HG03064 (cell line): ENCODE data around the gene MKNK1.

ENCODE experiments used
- ATAC-seq: cut with Tn5 transposase; IDR thresholded peaks from one replicate; pipeline ENCODE4 v1.9.1; 2021; ENCODE audit warnings: low read depth; ENCODE audit not compliant: unreplicated experiment

The MKNK1 gene

DNA sequence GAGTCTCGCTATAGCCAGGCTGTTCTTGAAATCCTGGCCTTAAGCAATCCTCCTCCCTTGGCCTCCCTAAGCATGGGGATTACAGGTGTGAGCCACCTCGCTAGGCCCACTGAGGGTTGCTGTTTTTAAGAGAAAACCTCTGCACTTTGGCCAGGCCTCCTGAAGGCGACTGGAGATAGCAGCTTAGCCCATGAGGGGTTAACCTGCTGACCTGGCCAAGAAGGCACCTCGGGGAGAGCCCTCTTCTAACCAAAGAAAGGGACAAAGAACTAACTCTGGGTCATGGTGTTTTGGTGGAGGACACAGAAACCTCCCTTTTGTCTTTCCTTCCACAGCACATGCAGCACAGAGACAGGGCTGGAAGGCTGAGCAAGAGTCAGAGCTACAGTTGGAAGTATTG, 35.0 kb downstream of the MKNK1 start:
- ATAC-seq = no peak

DNA sequence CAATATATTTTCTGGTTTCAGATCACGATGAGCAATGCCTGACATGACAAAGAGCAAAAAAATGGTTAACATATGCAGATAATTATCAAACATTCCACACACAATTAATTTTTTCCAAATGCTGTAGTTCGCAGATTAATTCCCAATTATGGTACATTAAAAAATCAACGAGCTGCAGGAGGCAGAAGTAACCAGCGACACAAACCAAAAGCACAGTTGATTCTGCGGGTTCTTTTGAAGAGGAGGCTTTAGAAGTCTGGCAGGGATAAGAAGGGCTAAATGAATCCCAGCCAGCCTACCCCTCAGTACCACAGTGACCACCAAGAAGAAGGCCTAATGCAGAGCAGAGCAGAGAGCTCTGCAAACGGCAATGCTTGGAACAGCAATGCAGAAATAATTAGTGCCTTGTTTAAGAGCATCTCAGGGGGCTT, 35.6 kb downstream of the MKNK1 start:
- no peak for ATAC-seq

DNA sequence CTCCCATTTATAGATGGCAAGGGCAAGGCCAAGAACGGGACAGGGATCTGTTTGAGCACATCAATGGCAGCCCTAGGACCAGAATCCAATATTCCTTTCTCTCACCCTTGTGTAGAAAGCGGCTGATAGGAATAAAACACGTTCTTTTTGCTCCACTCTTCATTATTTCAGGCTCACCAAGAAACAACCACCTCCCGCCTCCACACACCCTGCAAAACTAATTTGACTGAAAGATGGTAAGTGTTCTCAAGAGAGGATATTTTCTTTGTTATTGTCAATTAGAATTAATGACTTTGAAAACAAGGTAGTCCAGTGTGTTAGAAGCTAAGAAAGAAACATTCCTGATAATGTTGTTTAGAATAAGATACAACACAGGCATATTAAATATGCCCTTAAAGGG, 40.7 kb downstream of the MKNK1 start:
- no peak for ATAC-seq

DNA sequence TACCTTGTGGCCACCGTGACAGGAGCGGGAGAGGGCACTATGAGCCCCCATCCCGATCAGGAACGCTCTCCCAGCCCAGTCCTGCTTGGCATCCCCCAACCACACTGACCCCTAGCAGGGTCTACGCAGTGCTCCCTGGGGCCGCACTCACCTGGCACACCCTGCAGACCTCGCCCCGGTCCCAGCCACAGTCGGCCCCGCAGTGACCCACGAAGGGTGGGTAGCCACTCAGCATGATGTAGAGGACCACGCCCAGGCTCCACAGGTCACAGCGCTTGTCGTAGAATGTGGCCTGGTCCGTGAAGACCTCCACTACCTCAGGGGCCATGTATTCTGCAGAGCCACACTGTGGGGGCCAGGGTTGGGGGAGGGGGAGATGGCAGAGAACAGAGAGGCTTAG, 41.6 kb downstream of the MKNK1 start:
- no peak for ATAC-seq

DNA sequence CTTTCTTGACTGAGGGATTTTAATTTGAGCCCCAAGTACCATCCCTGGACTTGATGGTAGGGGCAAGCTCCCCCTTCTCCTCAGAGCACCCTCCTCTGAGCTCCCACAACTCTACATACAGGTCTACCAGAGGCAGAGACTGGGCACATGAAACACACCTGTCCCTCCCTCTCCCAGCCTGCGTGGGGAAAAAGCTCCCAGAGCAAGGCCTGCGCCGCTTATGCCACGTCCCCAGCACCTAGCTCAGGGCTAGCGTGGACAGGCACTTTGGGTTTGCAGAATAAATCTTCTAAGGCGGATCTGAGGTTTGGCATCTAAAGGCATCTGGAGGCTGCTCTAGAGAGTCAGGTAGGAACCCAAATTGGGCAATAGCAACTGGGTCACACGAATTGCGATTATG, 45.1 kb downstream of the MKNK1 start:
- ATAC-seq = no peak

DNA sequence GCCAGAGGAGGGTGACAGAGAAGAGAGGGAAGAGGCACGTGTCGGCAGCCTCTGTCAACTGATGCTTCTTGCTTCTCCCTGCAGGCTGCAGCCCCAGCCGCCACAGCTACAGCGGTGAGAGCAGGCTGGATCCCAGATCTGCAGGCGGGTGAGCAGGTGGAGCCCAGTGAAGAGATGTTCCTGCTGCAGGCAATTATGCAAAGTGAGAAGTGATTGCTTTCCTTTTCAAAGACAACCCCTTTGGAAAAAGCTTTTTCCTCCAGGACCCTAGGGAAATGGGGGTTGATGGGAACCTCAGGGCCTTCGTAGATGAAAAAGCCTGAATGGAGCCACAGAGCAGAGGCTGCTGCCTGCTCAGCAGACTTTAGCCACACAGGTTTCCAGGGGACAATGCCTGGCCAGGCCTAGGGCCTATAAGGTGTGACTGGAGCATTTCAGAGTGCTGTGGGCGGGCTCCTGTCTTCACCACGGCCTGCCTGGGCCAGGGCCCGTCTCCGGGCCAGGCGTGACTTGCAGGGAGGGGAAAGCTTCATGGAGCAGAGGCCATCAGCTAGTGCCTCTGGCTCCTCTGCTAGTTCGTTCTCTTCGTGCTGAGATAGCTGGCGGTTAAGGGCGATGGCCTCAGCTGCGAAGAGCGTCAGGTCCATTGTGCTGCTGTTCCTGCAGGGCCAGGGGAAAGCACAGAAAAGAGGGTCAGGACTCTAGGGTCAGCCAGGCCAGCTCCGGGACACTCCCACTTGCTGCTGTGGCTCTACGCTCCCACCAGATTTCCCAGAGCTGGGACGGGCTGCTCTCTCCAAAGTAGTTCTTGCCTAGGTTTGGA, 45.7 kb downstream of the MKNK1 start:
- ATAC-seq = no peak

DNA sequence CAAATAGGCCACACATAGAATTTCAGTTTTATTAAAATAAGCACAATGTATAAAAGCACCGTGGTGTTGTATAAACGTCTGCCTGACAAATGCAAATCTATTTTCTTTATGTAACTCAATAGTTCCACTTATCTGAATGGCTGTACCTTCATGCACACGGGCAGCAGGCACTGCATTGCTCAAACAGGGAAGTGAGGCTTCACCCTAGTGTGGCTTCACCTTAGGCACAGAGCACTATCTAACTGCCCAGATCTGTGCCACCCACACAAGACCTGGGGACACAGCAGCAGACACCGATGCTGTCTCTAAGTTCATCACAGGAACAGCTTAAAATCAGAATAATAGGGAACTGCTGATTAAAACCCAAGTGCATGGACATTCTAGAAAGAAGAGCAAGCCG, 46.7 kb downstream of the MKNK1 start:
- ATAC-seq = no peak

DNA sequence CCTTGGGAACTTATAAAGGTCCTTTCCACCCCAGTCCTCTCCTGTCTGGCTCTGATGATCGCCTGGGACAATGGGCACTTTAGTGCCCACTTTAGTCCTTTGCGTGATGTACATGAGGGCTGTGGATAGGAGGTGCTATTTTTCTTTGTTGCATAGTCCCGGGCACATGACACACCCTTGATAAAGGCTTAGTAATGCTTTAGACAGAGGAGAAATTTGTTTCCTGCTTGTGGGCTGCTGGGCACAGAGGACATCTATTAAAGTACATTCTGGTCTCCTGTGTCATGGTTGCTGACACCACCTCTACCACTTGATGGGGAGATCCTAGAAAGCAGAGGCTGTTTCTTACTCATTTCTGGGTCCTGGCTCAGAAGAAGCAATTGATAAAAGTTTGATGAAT, 47.2 kb downstream of the MKNK1 start:
- ATAC-seq = no peak

DNA sequence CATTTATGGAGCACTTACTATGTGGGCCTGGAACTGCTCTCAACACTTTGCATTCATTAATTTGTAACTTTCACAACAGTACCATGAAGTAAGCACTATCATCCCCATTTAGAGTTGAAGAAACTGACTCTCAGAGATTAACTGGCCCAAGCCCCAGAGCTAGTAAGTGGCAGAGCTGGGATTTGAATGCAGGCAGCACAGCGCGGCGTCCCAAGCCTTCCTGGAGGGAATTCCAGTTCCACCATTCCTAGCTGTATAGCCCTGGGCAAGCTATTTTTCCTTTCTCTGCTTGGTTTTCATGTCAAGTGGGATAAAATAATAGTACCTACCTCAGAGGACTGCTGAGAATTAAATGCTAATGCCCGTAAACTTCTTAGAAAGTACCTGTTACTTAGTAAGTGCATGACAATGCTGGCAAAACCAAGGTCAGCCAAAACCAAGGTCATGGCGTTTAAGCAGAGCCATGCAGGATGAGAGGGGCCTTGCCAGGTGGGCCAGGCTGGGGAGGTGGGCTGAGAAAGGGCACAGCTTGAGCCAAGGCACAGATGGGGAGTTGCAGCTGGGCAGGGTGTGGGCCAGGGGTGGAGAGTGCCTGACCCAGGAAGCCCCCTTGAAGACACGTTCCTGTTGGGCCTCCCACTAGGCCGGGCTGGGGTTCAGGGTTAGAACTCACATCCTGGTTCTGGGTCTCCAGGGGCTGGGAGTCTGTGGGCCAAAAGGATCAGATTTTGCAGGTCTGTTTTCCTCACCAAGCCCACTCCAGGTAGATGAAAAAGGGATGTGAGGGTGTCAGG, 48.0 kb downstream of the MKNK1 start:
- ATAC-seq = no peak

DNA sequence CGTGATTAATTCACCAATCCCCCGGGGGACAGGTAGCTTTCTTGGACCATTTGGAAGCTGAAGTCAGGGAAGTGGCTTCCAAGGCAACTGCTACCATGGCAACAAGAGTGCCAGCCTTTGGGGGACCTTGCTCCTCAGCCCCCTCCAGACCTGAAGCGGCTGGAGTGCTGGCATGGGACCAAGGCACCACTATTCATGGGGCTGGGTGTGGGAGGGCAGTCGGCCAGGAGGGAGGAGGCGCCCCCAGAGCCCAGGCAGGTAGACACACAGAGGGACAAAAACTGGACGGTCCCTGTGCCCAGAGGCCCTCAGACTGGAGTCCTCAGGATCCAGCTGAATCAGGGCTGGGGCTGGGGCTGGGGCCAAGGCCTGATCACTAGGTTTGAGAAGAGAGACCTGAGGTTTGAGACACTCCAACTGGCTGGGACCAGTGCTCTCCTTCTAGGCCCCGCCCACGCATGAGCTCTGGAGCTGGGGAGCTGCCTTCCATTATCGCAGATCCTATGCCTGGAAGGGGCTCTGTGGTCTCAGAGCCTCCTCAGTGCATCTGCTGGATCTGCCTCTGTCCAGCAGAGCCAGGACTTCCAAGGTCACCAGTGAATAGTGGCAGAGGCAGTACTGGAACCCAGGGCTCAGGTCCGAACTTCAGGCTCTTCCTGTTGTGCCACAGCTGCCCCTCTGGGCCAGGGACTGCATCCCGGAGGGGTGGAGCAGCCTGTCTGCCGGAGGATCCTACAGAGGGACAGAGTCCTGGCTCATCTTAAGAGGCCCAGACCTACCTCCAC, 49.3 kb downstream of the MKNK1 start:
- no peak for ATAC-seq

DNA sequence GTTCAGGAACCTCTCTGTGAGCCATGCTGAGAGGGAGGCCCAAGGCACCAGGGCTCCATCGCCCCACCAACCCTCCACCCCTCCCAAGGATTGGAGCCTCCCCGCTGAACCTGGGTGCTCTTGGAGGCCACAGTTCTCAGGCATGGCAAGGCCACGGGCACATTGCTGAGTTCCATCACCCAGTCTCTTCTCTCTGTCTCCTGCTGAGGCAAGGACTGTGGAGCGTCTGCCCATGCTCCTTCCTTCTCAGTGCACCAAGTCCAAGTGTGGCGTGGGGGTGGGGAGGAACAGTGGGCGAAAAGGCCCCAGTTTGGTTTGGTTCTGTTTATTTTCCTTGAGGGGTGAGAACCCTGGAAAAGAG, 49.9 kb downstream of the MKNK1 start:
- ATAC-seq = no peak

DNA sequence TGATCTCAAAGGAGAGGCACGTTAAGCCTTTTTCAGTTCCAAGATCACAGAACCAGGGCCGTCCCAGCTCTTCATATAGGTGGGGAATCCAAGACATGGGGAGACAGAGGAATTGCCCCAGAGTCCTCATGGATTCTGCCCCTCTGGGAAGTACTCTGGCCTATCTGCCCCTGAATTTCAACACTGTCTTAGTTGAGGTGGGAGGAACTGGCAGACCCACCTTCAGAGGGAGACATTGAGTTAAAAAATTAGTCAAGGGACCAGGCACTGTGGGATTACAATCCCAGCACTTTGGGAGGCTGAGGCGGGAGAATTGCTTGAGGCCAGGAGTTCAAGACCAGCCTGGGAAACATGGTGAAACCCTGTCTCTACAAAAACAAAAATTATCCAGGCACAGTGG, 50.6 kb downstream of the MKNK1 start:
- ATAC-seq = no peak

DNA sequence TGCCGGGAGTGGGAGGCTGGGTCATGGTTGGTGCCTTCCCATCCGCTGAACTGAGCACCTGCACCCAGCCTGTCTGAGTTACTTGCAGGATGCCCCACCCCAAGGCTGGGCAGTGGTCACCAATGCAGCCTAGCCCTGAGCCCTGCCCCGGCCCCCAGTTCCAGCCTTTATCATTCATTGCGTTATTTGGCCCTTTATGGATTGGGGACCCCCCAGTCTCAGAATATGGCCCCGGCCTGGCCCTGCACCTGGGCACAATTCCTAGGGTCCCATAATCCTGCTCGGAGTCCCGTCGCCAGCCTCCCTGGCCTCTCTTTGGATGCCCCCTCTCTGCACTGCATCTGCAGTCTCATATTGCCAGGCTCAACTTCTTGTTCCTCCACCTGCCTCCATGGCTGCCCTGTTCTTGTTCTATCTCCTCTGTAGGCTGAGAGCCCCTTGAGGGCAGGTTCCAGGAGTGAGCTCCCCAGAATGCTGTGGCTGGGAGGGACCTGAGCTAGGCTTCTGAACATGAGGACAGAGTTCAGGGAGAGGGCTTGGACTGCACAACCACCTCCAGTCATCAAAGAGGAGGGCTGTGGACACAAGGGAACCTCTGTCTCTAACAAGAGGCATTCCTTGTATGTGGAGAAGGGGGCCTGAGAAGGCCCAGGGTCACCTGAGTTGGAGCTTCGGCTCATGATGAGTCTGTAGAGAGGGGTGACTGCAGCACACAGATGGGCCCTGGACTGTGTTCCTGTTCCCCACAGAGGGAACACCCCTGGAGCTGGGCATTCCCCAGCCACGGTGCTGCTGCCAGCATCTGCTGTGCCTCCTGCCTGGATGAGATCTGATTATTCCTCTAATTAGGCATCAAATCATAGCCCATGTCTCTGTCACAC, 51.5 kb downstream of the MKNK1 start:
- ATAC-seq = no peak

DNA sequence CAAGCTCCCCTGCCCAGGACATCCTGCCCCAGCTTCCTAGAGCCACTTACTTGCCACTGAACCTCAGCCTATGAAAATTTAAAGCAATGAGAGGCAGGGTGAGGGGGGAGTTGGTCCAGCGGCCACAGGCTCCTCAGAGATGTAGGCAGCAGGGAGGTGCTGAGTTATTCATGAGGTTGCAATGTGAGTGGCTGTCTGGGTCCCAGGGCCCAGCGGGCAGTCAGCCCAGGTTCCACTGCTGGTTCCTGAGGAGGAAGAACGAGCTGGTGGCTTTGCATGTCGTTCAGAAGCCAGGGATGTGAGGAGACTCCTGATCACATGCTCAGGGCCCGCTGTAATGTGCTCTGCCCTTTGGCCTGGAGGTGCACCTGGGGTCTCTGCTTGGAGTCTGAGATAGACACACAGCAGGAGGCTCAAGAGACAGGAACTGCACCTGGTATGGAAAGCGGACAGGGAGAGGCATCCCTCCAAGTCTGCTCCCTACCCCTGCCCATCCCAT, 52.4 kb downstream of the MKNK1 start, which contains the start of gene KNCN:
KNCN (minus strand) TSS at position 51 of the 499 bp plus-strand sequence. CDS start 432 bp downstream, outside the sequence.
- no peak for ATAC-seq

DNA sequence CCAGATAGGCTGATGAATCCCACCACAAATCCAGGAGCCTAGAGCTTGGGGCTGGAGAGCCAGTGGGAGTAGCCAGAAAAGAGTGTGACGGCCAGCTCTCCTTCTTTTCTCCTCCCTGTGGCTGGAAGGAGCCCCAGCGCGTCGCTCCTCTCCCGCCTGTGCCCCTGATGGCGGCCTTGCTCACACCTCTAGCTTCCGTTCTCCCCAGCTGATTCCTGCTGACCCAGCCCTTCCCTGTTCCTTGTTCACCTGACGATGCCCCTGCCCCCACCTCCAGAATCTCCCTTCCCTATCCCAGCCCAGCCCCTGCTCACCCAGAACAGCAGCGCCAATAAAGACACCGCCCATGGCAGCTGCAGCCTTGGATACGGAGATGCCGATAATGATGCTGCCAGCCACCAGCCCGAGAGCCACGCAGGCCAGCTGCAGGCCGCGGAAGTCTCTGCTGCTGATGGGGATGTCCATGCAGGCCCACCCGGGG, 53.3 kb downstream of the MKNK1 start:
- no peak for ATAC-seq

DNA sequence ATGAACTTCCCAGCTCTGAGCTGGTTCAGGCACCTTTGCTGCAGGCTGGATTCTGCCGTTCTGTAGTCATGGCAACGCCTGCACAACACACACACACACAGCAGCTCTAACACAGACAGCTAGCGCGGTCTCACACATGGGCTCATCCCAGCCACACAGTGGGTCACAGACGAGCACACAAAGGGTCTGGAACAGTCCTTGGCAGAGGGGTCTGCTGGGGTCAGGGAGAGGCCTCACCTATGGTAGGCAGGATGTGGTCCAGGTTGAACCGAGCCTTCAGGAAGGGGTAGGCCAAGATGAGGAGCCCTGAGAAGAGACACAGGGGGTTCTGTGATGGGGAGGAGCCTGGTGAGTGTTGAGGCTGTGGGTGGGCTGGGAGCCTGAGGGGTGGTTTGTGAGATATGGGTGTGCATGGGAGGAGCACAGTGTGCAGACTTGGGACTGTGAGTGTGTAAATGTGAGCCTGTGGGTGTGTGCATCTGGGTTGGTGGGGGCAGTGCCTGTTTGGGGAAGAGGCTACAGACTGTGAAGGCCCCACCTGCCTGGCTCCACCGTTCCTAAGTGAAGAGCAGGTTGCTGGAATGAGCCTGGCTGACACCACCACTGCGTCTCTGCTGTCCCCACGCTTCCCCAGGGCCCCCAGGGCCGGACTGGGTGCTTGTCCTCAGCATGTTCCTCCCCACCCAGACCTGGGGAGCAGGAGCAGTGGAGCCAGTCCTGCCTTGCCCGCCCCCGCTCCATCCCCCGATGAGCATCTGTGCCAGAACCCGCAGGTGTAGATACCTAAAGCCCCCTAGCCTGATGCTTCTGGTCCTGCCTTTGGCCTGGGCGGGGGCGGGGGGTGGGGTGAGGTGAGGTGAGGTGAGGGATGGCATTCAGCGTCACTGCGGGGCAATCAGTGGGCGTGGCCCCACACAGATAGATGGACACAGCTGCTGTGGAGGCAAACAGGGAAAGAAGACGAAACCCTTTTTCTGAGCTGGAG, 54.1 kb downstream of the MKNK1 start:
- ATAC-seq = no peak

DNA sequence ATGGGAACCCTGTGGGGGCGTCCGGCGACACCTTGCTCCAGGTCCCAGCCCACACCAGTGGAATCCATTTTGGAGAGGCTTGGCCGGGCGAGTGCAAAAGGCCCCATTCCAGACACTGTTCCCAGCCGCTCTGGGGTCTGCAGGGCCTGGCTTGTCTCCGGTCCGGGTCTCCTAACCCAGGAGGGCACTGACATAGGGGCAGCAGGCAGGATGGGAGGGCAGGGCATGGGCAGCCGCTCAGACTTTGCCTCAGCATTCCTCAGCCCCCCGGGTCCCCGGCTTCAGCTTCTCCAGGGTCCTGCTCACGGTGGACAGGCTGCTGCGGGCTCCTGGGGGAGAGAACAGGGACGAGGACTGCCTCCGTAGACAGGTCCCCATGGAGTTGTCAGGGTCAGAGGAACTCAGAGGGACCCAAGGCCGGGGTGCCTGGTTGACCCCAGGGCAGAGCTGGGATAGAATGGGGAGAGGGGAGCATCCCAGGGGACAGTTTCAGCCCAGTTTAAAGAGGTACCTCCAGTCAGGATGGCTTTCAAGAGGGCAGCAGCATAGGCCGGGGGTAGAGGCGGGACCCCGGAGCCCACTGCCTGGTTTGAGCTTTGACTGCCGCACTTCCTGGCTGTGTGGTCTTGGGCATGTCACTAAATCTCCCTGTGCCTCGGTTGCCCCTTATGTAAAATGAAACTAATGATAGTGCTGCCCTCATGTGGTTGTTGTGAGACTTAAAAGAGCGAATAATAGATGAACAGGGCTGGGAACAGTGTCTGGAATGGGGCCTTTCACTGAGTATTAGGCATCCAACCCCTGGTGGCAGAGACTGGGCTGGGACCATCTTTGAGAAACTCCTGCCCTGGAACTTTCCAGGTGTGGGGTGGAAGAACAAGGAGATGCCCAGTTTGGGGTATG, 56.3 kb downstream of the MKNK1 start:
- no peak for ATAC-seq

DNA sequence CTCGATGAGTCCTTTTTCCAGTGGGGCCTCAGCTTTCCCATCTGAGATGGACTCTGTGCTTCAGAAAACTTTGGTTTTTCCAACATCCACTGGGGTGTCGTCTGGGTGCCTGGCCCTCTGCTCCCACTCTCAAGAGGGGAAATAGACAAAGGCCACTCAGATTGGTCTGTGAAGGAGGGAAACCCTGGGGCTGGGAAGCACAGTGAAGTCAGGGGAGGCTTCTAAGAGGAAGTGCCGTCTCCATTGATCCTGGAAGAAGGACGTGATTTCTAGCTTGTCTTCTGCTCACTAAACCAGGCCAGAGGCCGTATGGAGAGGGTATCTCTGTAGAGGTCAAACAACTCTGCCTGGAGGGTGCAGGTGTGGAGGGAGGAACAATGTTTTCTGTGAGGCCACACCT, 57.9 kb downstream of the MKNK1 start:
- ATAC-seq = no peak
